ENCODE results near the gene CNTNAP5.

Gene CNTNAP5

DNA sequence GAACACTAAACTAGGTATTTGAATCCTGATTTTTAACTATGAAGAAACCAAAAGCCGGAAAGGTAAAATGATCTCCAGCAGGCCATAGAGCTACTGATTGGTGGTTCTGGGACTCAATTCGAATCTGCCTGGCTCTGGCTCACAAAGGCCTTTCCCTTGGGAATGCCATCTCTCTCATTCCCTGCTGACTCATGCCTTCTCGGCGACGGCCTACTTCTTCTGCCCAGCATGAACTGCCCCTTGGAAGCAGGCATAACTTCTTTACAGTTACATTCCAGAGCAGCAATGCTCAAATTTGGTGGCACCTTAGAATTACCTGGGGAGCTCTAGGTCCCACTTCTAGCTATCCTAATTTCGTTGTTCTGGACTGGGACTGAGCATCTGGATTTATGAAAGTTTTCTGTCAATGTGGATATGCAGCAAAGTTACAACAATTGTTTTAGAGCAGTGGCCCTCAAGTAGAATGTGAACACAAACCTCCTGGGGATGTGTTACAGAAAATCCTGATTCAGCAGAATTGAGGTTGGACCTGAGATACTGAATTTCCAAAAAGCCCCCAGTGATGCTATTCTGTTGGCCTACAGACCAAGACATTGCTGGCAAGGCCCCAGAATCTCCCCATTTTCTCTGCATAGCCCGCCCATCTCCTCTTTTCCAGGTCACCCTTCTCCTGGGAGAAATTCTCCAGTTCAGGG lies 261.1 kb downstream of the CNTNAP5 start:
- Histone ChIP-seq H3K4me1 (ENCODE audit: insufficient read depth, low read length) (no peaks in the 10 kb centered on the region), H3K9ac (ENCODE audit: low read depth, low read length) (no peak overlapping the region)

DNA sequence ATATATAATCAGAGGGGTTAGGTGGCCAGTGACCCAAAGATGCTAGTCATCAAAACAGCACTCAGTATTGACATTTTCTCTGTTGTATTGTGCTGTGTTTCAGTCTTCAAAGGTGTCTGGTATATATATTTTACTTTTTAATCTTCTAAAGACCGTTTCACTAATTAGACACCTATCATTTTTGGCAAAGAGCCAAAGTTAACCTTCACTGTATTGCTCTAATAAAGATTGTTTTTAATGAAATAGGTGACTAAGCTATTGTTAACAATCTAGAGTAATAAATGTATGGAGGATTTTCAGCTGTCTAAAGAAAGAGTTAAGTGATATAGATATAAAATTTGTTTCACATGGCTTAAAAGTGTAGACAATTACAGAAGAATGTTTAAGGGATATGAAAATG lies 264.0 kb downstream of the CNTNAP5 start:
- H3K36me3 ChIP-seq (ENCODE audit: insufficient read depth, low read length): no peaks in the 10 kb centered on the region
- H3K4me1 ChIP-seq (ENCODE audit: insufficient read depth, low read length): no peaks in the 10 kb centered on the region
- H3K9me3 ChIP-seq (ENCODE audit: control insufficient read depth, insufficient read depth, low read length): no peaks in the 10 kb centered on the region
- H3K9ac ChIP-seq (ENCODE audit: low read depth, low read length): no peak overlapping the region

More for the DNA sequence above, 261.1 kb downstream of the CNTNAP5 start:
- H3K9me3 ChIP-seq (ENCODE audit: control insufficient read depth, insufficient read depth, low read length): no peaks in the 10 kb centered on the region
- H3K36me3 ChIP-seq (ENCODE audit: insufficient read depth, low read length): no peaks in the 10 kb centered on the region

DNA sequence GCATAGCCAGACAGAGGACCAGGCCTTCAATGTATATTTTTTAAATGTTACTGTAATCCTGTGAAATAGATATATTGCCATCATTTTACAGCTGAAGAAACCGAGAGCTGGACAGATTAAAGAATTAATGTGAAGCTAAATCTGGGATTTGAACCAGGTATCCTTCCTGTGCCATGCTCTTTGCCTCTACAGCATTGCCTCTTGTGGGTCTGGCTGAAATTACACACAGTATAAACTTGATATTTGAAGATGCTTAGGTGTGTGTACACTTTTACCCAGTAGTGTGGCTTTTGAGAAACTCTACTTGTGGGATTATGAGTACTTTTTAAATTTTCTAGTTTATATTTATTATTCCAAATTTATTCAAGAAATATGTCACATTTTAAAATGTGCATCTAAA lies 264.5 kb downstream of the CNTNAP5 start:
- H3K9me3 ChIP-seq (ENCODE audit: control insufficient read depth, insufficient read depth, low read length): no peaks in the 10 kb centered on the region
- H3K36me3 ChIP-seq (ENCODE audit: insufficient read depth, low read length): no peaks in the 10 kb centered on the region
- H3K9ac ChIP-seq (ENCODE audit: low read depth, low read length): no peak overlapping the region
- H3K4me1 ChIP-seq (ENCODE audit: insufficient read depth, low read length): no peaks in the 10 kb centered on the region

DNA sequence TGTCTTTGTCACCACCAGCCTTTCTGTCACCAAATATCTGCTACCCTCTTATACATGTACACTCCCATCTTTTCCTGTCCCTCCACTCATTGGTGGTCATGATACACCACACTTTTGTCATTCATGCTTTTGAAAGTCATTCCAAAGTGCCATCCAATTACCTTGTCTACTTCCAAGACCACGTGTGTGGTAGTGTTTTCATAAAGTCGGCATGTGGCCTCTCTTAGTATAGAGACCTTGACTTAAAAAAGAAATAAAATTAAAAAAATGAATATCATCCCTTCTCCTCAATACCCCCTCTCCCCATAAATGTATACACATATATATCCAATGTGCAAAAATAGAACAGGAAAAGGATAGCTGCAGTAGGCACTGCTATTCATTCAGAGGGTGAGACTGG lies 271.4 kb downstream of the CNTNAP5 start:
- Histone ChIP-seq H3K9me3 (ENCODE audit: control insufficient read depth, insufficient read depth, low read length) (no peaks in the 10 kb centered on the region), H3K9ac (ENCODE audit: low read depth, low read length) (no peak overlapping the region), H3K36me3 (ENCODE audit: insufficient read depth, low read length) (no peaks in the 10 kb centered on the region), H3K4me1 (ENCODE audit: insufficient read depth, low read length) (no peaks in the 10 kb centered on the region)

DNA sequence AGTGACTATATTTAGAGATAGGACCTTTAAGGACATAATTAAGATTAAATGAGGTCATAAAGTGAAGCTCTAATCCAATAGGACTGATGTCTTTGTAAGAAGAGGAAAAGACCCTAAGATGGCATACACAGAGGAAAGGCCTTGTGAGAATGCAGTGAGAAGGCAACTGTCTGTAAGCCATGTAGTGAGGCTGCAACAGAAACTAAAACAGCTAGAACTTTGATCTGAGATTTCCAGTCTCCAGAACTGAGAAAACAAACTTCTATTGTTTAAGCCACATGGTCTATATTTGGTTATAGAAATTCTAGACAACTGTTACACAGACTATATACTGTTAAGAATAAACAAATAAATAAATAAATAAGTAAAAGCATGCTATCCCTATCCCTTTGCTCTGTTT lies 276.8 kb downstream of the CNTNAP5 start:
- Histone ChIP-seq H3K9me3 (ENCODE audit: control insufficient read depth, insufficient read depth, low read length) (no peaks in the 10 kb centered on the region; the same call in 1 of the 2 replicates), H3K9ac (ENCODE audit: low read depth, low read length) (no peak overlapping the region), H3K36me3 (ENCODE audit: insufficient read depth, low read length) (no peaks in the 10 kb centered on the region), H3K4me1 (ENCODE audit: insufficient read depth, low read length) (no peaks in the 10 kb centered on the region)

DNA sequence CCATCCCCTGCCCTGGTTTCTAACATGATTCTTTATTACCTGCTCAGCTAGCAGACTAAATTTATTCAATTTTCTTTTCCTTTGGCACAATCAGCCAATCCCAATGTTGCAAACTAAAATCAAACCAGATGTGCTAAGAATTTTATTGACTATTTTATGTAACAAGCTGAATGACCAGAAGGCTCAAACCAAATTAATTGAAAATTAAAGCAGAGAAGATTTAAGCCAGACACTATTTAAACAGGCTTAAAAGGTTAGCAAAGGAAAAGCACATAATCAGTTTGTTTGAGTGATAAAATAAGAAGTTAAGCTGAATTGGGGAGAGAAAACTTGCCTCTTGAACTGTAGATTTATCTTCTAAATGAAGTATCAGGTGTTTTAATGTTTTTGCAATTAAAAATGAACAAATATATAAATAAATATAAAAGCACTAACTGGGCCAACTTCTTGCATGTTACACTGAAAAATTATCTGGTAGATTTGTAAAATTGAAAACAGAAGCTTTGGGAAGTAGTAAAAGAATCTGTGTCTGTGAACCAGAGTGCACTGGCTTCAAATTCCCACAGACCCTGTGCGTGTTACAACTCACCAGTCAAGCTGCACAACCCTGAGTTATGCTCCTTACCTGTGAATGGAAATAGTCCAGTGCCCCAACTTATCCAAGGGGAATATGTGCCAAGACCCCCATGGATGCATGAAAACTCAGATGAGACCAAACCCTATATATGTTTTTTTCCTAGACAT lies 283.4 kb downstream of the CNTNAP5 start:
- Histone ChIP-seq H3K4me1 (ENCODE audit: insufficient read depth, low read length) (no peaks in the 10 kb centered on the region), H3K36me3 (ENCODE audit: insufficient read depth, low read length) (no peaks in the 10 kb centered on the region), H3K9me3 (ENCODE audit: control insufficient read depth, insufficient read depth, low read length) (no peaks in the 10 kb centered on the region; the same call in 1 of the 2 replicates), H3K9ac (ENCODE audit: low read depth, low read length) (no peak overlapping the region)

DNA sequence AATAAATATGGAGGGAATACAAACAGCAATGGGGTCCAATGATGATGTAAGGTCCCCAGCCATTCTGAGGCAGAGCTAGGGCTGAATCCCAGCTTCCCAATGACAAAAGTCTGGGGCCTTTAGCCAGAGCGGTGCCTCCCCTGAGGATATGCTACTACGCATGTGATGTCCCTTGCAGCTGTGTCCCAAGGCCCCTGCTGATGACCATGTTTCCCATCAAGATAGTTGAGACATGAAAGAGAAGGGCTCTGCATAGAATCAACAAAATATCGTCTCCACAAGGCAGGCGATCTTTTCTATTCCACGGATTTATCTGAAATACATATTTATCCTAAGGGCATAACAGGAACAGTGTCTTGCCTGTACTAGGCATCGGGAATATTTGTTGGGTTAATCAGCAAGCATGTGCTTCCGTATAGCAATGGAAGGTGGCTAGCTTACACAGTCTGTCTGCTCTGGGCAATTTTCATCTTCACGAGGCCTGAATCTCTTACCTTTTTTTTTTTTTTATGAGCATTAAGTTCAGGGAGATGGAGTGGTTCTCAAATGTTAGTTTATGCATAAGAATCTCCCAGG lies 284.6 kb downstream of the CNTNAP5 start:
- no peaks in the 10 kb centered on the region; the same call in 1 of the 2 replicates for H3K9me3 ChIP-seq (ENCODE audit: control insufficient read depth, insufficient read depth, low read length)
- H3K9ac ChIP-seq (ENCODE audit: low read depth, low read length): no peak overlapping the region
- H3K36me3 ChIP-seq (ENCODE audit: insufficient read depth, low read length): no peaks in the 10 kb centered on the region
- no peaks in the 10 kb centered on the region for H3K4me1 ChIP-seq (ENCODE audit: insufficient read depth, low read length)

DNA sequence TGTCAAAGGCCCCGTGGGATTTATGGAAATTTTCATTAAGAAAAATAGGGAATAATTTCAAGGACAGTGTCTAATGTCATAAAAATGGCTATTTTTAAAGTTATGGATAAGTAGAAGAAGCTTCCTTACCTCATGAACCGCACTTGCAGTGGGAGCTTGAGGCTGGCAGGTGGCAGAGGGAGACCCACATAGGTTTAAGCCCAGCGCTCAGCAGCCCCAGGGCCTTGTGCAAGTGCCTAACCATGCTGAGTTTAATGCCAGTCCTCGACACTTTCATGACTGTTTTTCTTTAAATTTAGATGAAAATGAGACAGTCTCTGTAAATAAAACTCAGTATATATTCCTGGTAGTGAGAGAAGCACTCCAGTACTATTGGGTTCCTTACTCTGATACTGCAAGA lies 285.6 kb downstream of the CNTNAP5 start:
- no peaks in the 10 kb centered on the region for H3K4me1 ChIP-seq (ENCODE audit: insufficient read depth, low read length)
- H3K9ac ChIP-seq (ENCODE audit: low read depth, low read length): no peak overlapping the region
- no peaks in the 10 kb centered on the region; the same call in 1 of the 2 replicates for H3K9me3 ChIP-seq (ENCODE audit: control insufficient read depth, insufficient read depth, low read length)
- H3K36me3 ChIP-seq (ENCODE audit: insufficient read depth, low read length): no peaks in the 10 kb centered on the region

DNA sequence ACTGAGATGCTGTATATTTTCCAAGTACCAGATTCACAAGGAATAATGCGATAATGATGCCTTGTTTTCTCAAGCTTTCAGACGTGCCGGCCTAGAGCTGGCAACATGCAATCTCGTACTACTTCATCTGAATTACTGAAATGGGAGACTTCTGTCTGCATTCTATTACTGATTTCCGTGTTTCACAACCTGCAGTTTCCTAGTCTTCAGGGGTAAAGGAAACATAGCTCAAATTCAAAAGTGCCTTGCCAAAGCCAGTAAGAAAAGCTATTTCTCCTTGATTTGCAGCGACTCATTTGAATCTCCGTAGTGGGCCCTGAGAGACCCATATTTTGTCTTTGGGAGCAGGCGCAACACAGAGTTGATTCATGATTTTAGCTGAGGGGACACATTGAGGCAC lies 289.0 kb downstream of the CNTNAP5 start:
- no peak overlapping the region for H3K9ac ChIP-seq (ENCODE audit: low read depth, low read length)
- no peaks in the 10 kb centered on the region for H3K4me1 ChIP-seq (ENCODE audit: insufficient read depth, low read length)
- no peaks in the 10 kb centered on the region for H3K36me3 ChIP-seq (ENCODE audit: insufficient read depth, low read length)
- no peaks in the 10 kb centered on the region; the same call in 1 of the 2 replicates for H3K9me3 ChIP-seq (ENCODE audit: control insufficient read depth, insufficient read depth, low read length)

DNA sequence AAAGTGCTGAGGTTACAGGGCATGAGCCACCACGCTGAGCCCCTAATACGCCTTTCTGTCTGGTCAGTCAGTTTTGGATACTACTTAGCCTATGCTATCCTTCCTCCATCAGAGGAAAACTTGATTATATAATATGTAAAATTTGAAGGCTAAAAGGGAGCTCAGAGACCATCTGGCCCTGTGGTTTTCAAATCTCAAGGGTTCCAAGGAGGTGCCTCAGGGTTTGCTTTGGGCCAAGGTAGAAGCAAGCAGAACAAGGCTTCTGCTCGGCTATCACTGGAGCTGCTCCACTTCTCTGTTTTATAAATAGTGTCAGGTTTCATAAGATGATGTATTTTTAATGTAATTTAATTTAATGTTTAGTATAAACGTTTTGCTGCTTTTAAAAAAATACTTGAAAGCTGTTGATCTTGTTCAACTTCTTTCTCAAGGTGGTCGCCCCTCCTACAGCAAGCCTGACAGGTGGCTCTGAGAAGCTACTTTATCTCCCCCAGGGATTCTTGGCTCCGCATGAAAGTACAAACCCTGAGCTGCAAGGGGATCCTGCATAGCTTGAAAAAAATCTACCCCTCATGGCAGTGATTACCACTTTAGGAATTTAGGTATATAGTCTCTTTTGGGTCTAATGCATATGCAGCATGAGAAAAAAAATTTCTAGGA lies 290.3 kb downstream of the CNTNAP5 start:
- Histone ChIP-seq H3K4me1 (ENCODE audit: insufficient read depth, low read length) (peaks cover 2% of the 10 kb centered on the region; the same call in 1 of the 2 replicates), H3K9me3 (ENCODE audit: control insufficient read depth, insufficient read depth, low read length) (no peaks in the 10 kb centered on the region; the same call in 1 of the 2 replicates), H3K36me3 (ENCODE audit: insufficient read depth, low read length) (no peaks in the 10 kb centered on the region), H3K9ac (ENCODE audit: low read depth, low read length) (no peak overlapping the region)

DNA sequence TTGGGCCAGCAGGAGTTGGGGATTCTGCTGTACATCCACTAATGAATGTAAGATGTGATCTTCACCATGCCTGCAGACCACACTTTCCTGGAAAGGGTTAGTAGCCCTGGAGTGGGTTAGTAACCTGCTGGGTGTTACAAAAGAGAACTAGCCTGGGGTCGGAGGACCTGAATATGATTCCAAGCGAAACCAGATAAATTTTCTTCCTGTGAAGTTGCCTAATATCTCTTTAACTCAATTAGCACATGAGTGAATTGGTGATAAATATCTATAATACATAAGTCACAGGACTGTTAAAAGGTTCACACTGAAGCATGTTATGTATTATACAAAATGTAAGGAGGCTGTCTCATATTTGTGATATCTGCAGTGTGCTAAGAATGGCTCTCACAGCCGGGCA lies 291.0 kb downstream of the CNTNAP5 start:
- no peaks in the 10 kb centered on the region for H3K36me3 ChIP-seq (ENCODE audit: insufficient read depth, low read length)

DNA sequence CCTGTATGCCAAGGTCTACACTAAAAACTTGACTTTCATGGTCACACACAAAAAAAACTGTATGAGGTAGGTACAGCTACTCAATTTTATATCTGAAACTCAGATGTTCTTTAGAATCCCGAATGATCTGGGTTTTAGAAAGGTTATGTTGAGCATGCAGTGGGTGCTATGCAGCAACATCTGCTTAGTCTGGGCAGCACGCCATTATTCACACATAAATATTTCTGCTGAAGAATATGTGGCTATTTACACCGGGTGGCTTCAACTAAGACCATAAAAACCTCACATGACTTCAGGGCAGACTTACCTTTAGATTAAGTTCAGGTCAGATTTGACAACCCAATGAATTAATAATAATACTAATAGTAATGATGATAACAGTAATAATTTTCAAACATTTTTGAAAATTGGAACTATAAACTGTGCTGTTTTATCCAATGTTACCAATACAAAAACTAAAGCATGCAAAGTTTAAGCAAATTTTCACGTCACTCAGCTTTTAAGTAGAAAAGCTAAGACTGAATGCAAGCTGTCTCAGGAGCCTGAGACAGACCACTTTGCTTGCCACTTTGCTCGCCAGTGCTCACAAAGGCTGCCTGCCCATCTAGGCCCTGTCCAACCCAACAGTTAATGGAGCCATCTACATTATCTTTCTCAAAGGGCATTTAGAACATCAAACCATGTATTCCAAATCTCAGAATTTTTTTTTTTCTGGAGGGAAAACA lies 292.0 kb downstream of the CNTNAP5 start:
- no peaks in the 10 kb centered on the region for H3K9me3 ChIP-seq (ENCODE audit: control insufficient read depth, insufficient read depth, low read length)
- H3K4me1 ChIP-seq (ENCODE audit: insufficient read depth, low read length): peaks cover 2% of the 10 kb centered on the region; the same call in 1 of the 2 replicates
- no peak overlapping the region for H3K9ac ChIP-seq (ENCODE audit: low read depth, low read length)
- H3K36me3 ChIP-seq (ENCODE audit: insufficient read depth, low read length): no peaks in the 10 kb centered on the region

More for the DNA sequence above, 291.0 kb downstream of the CNTNAP5 start:
- Histone ChIP-seq H3K9me3 (ENCODE audit: control insufficient read depth, insufficient read depth, low read length) (no peaks in the 10 kb centered on the region; the same call in 1 of the 2 replicates), H3K4me1 (ENCODE audit: insufficient read depth, low read length) (peaks cover 2% of the 10 kb centered on the region; the same call in 1 of the 2 replicates), H3K9ac (ENCODE audit: low read depth, low read length) (no peak overlapping the region)

DNA sequence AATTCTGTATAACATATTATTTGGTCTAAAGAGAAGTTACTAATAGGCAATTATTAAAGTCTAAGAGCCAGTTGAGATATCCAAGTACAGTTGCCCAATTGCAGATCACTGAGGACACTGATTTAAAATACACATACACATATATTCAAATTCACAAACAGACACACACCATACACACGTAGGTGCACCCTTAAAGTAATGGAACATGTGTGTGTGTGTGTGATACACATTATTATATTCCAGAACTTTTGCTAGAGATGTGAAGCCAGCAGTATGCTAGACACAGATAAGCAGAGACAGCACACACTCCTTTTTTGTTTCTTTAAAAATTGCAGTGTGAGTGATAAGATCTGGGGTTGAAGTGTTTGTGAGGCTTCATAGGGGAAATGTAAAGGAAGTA lies 292.5 kb downstream of the CNTNAP5 start:
- Histone ChIP-seq H3K36me3 (ENCODE audit: insufficient read depth, low read length) (no peaks in the 10 kb centered on the region), H3K9me3 (ENCODE audit: control insufficient read depth, insufficient read depth, low read length) (no peaks in the 10 kb centered on the region), H3K9ac (ENCODE audit: low read depth, low read length) (no peak overlapping the region), H3K4me1 (ENCODE audit: insufficient read depth, low read length) (peaks cover 2% of the 10 kb centered on the region; the same call in 1 of the 2 replicates)

DNA sequence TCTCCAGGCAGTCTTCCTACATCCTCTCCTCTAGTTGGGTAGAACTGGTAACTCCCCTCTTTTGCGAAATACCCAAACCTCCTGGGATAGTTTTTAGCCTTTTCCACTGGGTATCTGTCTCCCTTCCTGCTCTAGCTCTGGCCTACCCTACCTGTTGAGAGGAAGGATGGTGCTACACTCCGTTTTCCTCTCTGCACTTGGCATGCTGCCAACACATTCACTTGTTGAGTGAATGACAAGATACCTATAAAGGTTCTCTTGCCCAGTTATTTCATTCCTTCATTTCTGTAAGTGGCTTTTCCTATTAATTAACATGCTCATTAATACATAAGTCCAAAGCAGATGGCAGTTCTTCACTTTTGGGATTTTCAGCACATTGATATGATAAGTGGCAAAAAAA lies 293.8 kb downstream of the CNTNAP5 start:
- Histone ChIP-seq H3K36me3 (ENCODE audit: insufficient read depth, low read length) (no peaks in the 10 kb centered on the region), H3K4me1 (ENCODE audit: insufficient read depth, low read length) (peaks cover 7% of the 10 kb centered on the region; the same call in 1 of the 2 replicates), H3K9me3 (ENCODE audit: control insufficient read depth, insufficient read depth, low read length) (no peaks in the 10 kb centered on the region), H3K9ac (ENCODE audit: low read depth, low read length) (no peak overlapping the region)
